ENCODE results near the gene MRGPRE.

- TF ChIP-seq, protein P1, sequence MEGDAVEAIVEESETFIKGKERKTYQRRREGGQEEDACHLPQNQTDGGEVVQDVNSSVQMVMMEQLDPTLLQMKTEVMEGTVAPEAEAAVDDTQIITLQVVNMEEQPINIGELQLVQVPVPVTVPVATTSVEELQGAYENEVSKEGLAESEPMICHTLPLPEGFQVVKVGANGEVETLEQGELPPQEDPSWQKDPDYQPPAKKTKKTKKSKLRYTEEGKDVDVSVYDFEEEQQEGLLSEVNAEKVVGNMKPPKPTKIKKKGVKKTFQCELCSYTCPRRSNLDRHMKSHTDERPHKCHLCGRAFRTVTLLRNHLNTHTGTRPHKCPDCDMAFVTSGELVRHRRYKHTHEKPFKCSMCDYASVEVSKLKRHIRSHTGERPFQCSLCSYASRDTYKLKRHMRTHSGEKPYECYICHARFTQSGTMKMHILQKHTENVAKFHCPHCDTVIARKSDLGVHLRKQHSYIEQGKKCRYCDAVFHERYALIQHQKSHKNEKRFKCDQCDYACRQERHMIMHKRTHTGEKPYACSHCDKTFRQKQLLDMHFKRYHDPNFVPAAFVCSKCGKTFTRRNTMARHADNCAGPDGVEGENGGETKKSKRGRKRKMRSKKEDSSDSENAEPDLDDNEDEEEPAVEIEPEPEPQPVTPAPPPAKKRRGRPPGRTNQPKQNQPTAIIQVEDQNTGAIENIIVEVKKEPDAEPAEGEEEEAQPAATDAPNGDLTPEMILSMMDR (IDR thresholded peaks at IDR 0.05): no peak
- TF ChIP-seq POLR2A (IDR thresholded peaks at IDR 0.05): no peak
Measured at GRCh38 chr11:3215346-3216026, 16.7 kb downstream of the MRGPRE start.

Measured in breast epithelium (tissue), 3 donors.